HG02763 (cell line): ENCODE results near the gene SPTLC3.

Source experiments
- ATAC-seq: cut with Tn5 transposase; IDR thresholded peaks from one replicate; pipeline ENCODE4 v1.9.1; 2021; ENCODE audit warnings: mild to moderate bottlenecking, moderate library complexity; ENCODE audit not compliant: unreplicated experiment

Gene SPTLC3

GRCh38 chr20:13130061-13130706, 121.4 kb downstream of the SPTLC3 start:
- ATAC-seq: no peak

- ATAC-seq: no peak
These were observed 121.9 kb downstream of the SPTLC3 start for GRCh38 chr20:13130707-13131103.

DNA sequence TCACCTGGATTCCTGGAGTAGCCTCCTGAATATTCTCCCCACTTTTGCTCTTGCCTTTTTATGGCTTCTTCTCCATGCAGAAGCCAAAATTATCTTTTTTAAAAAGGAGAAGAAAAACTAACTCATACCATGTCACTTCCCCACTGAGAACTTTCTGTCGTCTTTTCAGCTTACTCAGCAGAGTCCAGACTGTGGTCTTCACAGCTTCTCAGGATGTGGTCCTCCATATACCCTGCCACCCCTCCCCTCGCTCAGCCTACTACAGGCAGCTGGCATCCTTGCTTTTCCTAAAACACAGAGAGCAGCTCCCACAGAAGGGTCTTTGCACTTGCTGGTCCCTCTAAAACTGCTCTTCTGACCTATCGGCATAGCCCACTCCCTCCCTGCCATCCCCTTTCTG, 122.9 kb downstream of the SPTLC3 start:
- ATAC-seq: no peak

GRCh38 chr20:13139459-13140150, 130.8 kb downstream of the SPTLC3 start:
- ATAC-seq: no peak

- no peak for ATAC-seq
These were observed 131.4 kb downstream of the SPTLC3 start for GRCh38 chr20:13140201-13140600.

DNA sequence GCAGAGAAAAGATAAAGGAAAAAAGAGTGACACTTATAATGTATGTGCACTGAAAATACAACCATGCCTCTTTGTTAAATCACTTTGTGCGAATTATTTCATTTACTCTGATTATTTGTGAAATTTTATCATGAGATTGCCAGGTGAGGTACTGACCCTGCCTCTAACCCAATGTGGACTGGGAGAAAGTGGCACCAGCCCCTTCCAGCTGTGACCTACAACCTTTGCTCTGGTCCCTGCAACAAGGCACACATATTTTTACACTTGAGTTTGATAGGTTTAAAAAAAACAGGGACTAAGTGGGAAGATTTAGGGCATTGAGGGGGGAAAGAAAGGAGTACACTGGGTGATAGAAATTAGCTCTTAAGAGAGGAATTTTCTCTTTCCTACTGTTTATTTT, 132.0 kb downstream of the SPTLC3 start:
- no peak for ATAC-seq

DNA sequence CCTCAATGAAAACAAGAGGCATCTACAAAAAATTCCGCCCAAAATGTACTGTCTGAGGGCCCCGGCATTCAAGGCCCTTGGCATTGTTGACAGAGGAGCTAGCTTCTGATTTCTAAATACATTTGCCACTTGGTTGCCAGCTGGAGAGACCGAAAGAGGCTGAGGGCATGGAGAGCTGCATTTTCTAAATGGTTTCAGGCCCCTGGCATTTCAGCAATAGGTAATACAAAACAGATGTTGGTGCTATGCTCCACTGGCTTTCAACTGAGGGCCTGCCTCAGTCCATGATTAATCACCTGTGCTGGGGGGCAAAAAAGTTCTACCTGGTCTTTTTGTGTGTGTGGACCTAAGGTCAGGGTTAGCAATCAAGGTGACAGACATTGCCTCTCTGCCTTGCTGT, 132.8 kb downstream of the SPTLC3 start:
- ATAC-seq: no peak

DNA sequence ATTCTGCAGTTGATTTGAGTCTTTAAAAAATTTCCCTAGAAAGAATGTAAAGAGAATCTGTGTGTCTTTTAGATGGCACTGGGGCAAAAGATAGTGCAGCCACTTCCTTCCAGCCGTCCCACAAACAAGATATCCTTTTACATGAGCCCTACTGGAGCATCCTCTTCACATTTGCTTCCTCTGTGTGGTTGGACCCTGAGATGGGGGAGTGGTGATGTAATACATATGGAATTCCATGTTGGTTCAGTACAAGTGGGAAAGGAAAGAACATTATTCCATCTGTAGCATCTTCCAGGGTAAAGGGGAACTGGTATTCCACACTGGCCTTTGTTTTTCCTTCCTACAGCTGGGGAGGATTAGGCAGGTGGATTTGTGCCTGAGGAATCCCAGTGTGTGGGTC, 133.4 kb downstream of the SPTLC3 start:
- no peak for ATAC-seq

- no peak for ATAC-seq
These were observed 138.5 kb downstream of the SPTLC3 start for GRCh38 chr20:13147071-13147963.

DNA sequence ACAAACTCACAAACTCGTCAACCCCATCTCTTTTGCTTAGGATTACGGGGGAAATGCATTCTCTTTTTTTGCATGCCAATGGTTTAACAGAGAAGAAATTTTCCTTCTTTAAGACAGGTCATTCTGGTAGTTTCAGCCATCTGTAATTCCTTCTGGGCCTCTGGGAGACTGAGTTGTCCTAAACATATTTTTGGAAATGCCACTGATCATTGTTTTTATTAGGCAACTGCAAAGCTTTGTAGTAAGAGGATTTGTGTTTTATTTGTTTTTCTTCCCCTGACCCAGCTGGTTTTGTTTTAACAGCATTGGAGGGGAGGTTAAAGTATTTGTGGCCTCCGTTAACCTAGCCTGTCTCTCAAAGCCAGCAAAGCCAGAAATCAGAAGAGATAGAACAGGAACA, 139.2 kb downstream of the SPTLC3 start:
- ATAC-seq: no peak

- no peak for ATAC-seq
These were observed 139.6 kb downstream of the SPTLC3 start for GRCh38 chr20:13148402-13148801.

DNA sequence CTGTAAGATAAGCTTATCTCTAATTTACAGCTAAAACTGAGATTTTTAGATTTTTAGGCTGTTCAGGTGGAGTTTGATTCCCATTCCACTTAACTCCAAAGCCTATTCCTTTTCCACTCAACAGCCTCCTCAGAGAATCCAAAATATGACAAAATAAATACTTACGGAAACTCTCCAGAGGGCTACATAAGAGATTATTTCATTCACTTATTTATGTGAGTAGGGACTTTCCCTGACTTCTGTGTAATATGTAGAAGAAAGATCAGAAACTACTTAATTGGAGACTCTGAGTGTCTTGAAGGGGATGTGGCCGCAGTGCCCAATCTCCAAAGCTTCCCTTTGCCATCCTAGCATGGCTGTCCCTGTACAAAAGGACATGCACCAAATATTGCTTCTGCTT, 140.2 kb downstream of the SPTLC3 start:
- no peak for ATAC-seq

- no peak for ATAC-seq
These were observed 140.8 kb downstream of the SPTLC3 start for GRCh38 chr20:13149371-13150105.

DNA sequence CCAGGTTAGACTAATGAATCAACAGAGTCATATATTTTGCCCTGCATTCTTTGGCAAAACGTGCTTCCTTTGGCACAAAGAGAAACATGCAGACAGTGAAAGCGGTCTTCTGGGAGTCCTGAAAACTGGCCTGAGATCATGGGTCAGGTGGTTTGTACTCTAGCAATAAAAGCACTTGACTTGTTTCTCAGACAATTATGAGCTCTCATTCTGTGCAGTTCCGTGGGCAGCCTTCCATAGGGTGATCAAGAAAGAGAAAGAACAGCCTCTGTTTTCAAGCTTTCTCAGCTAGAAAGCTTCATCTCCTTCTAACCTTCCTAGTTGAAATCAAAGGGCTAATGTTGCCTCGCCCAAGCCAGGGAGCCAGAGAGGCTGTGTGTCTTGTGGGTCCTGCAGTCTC, 149.6 kb downstream of the SPTLC3 start:
- ATAC-seq: no peak

GRCh38 chr20:13159889-13160288, 151.1 kb downstream of the SPTLC3 start:
- no peak for ATAC-seq

GRCh38 chr20:13165203-13165602, 156.4 kb downstream of the SPTLC3 start:
- ATAC-seq: no peak

- no peak for ATAC-seq
These were observed 157.2 kb downstream of the SPTLC3 start for GRCh38 chr20:13166011-13166410.

GRCh38 chr20:13166437-13166836, 157.7 kb downstream of the SPTLC3 start:
- ATAC-seq: no peak

- no peak for ATAC-seq
These were observed 160.3 kb downstream of the SPTLC3 start for GRCh38 chr20:13169086-13169485.

DNA sequence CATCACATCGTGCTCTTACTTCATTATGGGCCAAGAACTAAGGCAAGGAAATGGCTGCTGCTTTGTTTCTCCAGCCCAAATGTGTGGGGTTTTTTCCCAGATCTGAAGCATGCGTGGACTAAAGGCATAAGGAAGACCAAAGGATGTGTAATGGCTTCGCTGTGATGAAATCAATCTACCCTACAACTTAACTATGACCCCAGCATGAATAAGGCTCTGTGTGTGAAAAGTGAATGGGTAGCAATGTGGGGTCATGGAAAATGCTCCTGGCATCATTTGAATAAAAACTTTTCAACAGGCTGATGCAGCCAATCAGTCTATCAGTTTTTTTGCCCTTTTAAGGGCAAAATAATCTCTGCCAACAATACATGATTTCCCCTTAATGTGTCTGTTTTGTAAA, 162.0 kb downstream of the SPTLC3 start:
- ATAC-seq: no peak

GRCh38 chr20:13173201-13173600, 164.4 kb downstream of the SPTLC3 start:
- ATAC-seq: no peak
